NOMO-1 treated with dmso at 0.1 percent for 144 hours (cell line): ENCODE data around the gene HSPE1.
"Not testable (repeated sequence)": the region's sequence is repeated elsewhere in the genome, so short reads cannot be mapped to it uniquely, and the experiment has no call there.

Experiments
- DNase-seq: peaks from one replicate; lab custom pipeline; 2025; ENCODE audit not compliant: unreplicated experiment; lab: John Stamatoyannopoulos, UW

HSPE1 gene

DNA sequence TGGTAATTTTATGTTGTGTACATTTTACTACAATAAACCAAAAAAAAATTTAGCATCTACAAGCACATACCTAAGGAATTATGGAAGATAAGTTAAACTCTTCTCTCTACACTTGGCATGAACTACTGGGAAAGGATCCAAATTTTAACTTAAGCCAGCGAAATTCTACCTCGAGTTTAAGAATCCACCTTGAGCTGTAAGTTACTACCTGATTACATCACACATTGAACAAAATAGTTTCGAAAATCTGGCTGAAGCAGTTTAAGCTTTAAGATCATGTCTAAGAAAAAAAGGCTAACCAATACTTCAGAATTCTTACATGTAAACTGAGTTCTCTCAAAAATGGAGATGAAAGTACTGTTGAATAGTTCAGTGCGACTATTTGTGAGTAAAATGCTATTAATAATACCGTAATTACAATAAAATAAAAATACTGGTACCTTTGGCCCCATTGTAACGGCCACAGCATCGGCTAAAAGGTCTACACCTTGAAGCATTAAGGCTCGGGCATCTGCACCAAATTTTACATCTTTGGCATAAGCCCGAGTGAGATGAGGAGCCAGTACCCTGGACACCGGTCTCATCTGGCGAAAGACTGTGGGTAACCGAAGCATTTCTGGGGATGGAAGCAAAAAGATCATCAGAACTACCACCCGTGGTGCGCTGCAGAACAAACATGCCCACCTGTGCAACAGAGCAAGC, 1.8 kb upstream of the HSPE1 start:
- no peak for DNase-seq

DNA sequence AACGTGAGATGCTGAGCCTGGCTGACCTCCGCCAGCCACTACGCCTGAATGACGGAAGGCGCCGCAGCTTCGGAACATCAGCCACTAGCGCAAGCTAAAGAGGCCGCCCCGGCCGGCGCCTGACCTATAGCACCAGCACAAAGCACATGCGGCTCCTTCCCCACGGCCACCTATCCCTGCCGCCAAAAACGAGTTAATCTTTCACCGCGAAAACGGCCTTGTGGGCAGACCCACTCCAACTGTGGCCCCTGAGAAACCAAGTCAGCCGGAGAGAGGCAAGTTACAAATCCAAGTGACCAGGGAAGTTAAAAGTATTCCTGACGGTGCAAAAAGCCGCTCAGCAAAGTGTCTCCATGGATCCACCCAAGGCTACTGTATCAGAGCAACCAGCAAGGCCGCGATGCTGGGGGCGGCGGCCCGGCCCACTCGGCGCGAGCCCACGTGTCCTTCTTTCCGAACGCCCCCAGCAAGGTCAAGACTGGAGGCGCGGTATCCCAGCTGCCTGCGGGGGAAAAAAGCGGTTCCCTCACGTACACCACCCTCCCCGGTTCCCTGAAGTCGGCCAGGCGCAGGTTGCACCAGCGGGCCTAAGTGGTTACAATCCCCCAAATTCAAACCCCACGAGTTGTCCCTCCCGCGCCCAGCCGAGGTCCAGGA, 1.1 kb upstream of the HSPE1 start:
- DNase-seq, result peak; percentile 31

- no peak for DNase-seq
Observed at GRCh38 chr2:197500503-197501131, 438 bp downstream of the HSPE1 start.

GRCh38 chr2:197502201-197502600, 2.0 kb downstream of the HSPE1 start:
- DNase-seq, result no peak

DNA sequence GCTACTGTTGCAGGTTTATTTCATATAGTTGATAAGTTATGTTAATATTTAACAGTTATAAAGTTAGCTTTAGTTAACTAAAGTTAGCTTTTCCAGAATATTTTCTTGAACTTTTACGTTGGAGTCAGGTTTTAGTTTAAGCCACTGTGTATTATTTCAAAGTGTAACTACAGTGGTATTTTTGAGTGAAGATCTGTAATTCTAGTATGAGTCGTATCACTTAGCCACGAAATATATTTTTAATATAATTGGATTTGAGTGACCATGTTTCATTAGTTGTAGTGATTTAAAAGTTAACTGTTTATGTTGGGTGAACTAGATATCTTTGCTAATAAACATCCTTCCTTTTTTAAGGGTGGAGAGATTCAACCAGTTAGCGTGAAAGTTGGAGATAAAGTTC, 2.5 kb downstream of the HSPE1 start:
- no peak for DNase-seq

DNA sequence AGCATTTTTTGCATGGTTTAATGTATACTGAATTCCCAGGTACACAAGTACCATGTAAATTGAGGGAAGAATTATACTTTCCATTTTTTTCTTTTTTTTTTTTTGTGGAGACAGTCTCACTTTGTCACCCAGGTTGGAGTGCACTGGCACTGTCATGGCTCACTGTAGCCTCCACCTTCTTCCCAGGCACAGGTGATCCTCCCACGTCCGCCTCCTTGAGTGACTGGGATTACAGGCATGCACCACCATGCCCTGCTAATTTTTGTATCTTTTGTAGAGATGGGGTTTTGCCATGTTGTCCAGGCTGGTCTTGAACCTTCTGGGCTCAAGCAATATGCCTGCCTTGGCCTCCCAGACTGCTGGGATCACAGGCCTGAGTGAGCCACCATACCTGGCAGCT, 3.8 kb downstream of the HSPE1 start:
- DNase-seq, result no peak

DNA sequence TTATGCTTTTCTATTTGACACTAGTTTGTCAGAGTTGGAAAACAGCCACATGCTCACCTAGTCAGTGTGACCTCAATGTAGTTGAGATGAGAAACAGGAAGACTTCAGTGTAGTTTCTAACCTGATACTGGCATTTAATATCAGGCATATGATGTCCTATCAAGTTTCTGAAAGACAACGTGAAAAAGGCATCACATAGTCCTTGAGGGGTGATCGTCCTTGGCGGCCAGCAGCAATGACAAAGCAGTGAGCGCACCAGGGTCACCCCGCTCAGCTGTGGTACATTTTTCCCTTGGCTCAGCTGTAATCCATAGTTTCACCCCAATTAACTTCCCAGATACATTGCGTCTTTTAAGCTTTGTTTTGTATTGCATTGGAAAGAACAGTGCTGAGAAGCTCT, 4.3 kb downstream of the HSPE1 start:
- no peak for DNase-seq

DNA sequence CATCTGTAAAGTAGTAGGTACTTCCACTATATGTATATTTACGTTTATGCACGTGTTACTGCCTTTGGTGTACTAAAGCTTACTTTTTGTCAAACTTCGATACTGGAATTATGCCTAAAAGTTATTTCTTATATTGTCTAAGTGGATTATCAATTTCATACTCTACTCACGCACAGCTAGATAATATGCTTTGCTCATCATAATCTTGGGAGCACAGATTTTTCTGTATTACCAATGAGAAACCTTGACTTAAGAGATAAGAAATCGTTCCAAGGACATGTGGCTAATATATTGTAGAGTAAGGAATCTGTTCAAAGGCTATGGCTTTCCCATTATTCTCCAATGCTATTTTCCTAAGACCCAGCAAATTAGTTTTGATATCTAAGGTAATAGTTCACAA, 6.5 kb downstream of the HSPE1 start:
- no peak for DNase-seq

DNA sequence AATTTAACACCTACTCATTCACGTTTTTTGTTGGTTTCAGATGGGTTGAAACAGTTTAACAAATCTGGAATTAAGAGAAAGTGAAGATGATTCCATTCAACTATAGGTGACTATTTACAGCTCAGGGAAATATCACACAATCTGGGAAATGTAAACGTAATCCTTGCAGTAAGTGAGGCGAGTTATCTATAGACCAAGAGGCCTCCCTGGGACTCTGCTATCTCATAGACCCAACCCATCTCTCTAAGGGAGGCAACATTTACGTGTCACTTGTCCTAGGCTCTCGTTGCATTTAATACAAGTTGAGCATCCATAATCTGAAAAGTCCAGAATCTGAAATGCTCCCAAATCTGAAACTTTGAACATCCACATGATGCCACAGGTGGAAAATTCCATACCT, 13.7 kb downstream of the HSPE1 start:
- DNase-seq, result no peak

DNA sequence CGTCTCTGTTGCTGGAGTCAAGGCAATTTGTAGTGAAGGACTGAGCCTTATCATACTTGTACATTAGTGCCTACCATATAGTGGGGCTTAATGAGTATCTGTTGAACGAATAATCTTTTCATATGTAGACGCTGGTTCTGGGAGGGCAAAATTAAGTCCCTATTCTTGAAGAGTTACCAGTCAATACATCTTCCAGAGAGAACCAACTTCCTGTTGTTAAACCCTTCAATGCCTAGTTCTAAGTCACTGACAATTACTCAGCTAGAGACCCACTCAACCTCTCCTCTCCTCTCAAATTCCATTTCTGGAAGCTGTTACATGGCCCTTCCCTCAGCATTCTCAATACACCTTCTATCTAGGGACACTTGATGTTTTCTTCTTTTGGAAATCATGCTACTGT, 14.6 kb downstream of the HSPE1 start:
- DNase-seq, result no peak

- no peak for DNase-seq
Observed at GRCh38 chr2:197515315-197515738, 15.1 kb downstream of the HSPE1 start.

- DNase-seq, result peak; percentile 97
Observed at GRCh38 chr2:197515739-197516392, 15.7 kb downstream of the HSPE1 start, which contains the start of gene MOB4. Gene MOB4, plus strand, starts transcription at chr2:197516066. Its CDS starts 21 bp downstream, at chr2:197516087.

DNA sequence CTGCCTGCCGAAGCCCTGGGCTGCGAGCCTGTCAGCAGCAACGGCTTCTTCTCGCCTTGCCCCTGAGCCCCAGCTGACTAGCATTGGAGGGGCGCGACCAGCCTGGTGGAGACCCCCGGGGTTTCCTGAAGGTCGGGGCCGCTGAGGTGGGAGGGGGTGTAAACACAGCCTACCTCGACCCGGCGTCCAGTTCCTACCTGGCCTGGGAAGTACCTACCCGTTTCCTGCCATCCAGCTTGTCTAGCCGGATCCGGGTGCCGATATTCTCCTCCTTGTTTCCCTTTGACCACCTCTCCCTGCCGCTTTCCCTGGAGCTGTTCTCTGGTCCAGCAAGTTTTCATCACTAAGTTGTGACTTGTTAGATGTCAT, 16.2 kb downstream of the HSPE1 start:
- DNase-seq, result no peak

- no peak for DNase-seq
Observed at GRCh38 chr2:197517150-197517549, 17.0 kb downstream of the HSPE1 start.

DNA sequence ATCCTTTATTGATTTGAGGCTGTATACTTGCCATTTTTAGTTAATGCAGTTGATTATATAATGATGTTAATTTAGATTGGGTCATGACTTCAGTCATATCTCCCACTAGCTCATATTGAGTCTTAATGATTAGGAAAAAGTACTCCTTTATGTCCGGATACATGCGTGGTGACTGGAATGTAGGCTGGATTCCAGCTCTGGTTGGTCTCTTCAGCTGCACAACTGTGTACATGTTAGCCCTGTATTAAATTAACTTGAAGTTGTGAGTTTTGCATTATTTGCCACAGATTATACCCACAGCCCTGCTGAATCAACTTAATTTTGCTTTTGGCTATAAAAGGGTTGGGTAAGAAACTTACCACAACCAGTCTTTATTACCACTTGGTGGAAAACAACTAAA, 38.2 kb downstream of the HSPE1 start:
- no peak for DNase-seq

DNA sequence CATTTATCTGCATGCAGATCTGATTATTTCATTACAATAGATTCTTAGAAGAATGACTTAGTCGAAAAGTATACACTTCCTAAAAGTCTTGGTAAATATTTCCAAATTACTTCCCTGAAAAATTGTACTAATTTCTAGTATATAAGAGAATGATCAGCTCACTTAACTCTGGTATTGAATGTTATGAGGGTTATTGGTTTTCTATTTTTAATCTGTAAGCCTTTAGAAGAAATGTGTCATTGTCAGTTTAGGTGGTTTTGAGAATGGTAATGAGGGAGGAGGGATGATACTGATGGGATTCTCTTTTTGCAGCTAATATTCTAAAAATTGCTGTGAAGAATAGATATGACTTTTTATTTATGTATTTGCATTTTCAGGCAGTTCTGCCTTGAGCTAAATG, 39.6 kb downstream of the HSPE1 start:
- DNase-seq, result no peak

- DNase-seq, result no peak
Observed at GRCh38 chr2:197543206-197543605, 43.0 kb downstream of the HSPE1 start.

DNA sequence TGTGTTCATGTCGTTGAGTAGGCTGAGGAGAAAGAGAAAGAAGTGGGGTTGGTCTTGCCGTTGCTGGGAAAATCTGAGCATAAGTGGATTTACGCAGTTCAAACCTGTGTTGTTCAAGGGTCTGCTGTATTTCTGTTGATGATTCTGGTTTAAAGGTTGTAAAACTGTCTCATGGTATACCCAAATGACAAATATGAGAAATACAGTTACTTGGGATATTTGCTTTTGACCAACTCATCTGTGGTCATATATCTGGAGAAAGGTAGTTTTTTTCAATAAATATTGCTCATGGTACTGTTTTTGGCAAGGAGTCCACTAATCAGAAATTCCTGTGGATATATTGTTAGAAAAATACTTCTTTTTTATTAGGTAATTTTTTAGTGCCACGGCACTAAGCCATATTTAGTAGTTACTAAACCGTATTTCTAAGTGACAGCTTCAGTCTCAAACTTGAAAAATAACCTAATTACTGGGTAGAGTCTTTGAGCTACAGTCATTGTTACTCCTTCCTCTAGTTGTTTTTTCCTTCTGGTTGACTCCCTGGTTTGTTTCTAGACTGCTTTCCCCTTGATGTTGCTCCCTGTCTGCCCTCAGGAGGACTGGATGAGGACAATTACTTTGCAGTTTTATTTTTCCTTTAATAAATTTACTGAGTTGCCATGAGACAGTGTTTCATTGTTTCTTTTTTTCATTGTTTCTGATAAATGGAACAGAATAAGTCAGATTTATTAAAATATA, 47.2 kb downstream of the HSPE1 start:
- no peak for DNase-seq

DNA sequence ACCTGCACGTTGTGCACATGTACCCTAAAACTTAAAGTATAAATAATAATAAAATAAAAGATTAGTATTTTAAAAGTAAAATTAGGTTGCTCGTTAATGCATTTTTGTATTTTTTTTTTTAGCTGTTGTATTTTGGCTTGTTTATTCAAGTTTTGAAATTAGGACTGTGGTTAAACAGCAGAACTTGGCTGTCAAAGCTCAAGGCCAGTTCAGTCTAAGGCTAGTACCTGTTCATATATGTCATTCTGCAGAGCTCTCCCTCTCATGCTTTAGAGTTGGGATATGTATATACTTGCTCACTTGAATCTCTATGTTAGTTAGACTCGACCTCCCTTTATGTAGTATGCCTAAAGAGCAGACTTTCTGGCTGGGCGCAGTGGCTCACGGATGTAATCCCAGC, 48.4 kb downstream of the HSPE1 start:
- DNase-seq, result no peak

- DNase-seq, result not testable (repeated sequence)
Observed at GRCh38 chr2:197551260-197551659, 51.1 kb downstream of the HSPE1 start.
